GM21515 (cell line): ENCODE results near the gene OTOP1.
"Not testable (repeated sequence)": the region's sequence is repeated elsewhere in the genome, so short reads cannot be mapped to it uniquely, and the experiment has no call there.

Experiments
- ATAC-seq: cut with Tn5 transposase; IDR thresholded peaks from one replicate; pipeline ENCODE4 v1.9.1; 2021; ENCODE audit not compliant: unreplicated experiment

OTOP1 gene

DNA sequence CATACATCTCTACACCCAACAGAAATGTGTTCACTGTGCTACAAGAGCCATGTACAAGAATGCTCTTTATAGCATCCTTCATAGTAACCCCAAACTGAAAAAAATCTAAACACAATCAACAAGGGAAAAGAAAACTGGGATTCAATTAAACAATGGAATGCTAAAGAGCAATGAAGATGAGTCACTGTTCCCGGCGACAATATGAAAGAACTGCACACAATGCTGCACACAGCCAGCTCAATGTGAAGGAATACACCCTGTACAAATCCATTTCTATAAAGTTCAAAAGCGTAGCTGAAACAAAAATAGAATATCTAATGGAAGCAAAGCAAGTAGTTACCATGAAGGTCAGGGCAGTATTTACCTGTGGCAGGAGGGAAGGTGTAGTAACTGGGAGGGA is 12.8 kb upstream of the OTOP1 start:
- not testable (repeated sequence) for ATAC-seq

DNA sequence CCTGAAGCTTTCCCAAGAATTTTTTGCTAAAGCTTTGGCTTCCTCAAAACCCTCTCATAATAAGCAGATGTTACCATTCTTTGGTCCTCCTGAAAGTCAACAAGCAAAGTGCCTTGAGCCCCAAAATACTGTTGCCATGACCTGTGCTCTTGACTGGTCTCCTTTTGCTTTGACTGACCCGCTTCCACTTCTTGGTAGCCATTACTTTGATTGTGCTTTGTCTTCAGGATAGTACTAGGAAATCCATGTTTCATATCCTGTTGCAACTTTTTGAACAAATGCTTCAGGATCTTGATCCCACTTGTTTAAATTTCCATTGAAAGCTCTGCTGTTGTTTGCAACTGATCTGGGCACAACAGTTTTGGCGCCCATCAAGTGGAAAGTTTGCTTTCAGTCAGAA is 6.9 kb upstream of the OTOP1 start:
- no peak for ATAC-seq

DNA sequence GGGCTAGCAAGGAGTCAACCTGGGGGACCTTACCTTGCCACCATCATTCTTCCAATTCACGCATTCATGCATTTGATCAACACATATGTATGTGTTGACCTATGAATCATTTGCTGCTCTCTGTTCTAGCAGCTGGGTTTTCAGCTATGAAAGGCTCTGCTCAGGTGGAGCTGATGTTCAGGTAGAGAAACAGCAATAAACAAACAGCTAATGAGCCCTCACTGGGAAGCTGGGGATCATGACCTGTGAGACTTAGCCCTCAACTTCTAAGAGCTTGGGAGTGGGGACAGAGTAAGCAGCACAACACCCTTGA is 1.6 kb upstream of the OTOP1 start:
- no peak for ATAC-seq

DNA sequence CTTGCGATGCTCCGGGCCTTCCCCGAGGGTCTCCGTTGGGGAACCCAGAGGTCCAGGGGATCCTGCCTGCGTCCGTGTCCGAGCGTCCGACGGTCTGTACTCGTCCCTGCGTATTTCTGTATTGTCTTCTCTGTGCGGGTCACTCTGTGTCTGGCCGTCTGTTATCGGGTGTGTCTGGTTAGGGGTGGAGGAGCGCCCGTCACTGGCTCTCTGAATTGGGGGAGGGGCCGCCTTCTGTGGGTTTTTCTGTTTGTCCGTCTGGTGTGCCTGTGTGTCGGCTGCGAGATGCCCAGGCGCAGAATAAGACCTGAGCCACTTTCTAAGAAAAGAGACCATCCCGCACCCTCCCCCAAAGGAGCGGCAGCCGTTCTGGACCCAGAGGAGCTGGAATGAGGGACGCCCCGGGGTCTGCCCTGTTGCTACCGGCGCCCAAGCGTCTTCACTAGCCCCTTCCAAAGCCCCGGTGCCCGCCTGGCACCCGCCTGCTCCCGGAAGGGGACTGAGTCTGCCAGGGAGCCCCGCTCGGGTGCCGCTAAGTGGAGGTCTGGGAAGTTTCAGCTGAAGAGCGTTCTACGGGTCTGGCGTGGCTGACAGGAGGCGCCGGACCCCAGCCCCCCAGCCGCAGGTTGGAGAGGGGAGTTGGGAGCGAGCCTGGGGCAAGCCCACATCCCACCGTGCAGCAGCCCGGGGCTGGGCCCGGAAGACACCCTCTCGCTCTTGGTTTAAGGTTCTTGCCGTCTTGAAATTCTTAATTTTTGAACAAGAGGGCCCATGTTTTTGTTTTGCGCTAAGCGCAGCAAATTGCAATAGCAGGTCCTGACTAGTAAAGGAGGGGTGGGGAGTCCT is 1.0 kb upstream of the OTOP1 start:
- no peak for ATAC-seq

DNA sequence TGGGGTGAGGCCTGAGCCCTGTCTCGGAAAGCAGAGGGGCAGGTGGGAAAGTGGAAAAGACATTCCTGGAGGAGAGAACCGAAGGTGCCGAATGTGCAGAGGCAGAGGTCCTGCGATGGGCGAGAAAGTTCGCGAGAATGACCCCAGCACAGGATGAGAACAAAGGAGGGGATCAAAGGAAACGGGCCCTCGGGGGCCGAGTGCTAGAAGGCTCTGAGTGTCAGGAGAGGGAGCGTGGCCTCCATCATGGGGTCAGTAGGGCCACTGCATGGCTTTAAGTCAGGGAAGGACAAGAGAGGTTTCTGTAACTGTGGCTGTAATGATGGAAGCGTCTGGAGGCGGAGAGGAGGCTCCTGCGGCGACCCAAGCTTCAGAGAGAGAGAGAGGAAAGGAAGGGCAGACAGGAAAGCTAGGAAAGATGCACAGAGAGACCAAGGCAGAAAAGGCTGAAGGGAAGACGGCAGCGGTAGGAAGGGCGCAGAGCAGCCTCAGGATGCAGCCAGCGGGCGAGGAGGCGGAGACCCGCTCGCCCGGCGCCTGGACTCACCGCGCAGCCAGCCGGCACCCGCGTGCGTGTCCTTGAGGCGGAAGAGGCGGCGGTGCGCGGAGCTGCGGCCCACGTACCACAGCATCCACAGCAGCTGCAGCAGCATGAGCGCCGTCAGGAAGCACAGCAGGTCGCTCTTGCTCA is 669 bp downstream of the OTOP1 start:
- no peak for ATAC-seq

DNA sequence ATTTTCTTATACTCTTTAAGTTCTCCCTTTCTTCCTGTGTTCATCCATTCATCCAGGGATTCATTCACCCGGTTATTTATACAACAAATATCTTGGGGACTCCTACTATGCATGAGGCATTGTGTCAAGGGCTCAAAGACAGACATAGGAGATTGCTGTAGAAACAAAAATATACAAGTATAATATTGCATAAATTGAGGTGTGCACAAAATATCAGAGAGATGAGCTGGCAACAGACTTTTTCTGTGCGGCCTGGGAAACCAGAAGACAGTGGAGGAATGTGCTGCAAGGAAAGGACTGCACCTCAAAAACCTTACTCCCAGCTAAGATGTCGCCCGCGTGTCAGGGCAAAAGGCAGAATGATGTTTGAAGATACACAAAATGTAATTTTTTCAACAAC is 9.6 kb downstream of the OTOP1 start:
- no peak for ATAC-seq

DNA sequence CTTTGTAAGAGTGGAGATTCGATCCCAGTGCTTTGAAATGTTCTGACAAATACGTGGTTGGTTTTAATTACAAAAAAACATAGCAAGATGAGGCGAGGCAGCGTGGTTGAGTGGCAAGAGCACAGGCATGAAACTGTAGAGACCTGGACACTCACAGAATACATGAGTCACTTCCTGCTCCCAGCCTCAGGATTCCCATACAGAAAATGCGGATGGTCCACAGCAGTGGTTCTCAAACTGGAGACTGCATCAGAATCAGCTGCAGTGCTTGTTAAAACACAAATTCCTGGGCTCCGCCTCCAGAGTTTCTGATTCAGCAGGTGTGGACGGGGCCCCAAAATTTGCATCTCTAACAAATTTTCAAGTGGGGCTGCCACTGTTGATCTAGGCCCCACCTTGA is 10.1 kb downstream of the OTOP1 start:
- no peak for ATAC-seq

DNA sequence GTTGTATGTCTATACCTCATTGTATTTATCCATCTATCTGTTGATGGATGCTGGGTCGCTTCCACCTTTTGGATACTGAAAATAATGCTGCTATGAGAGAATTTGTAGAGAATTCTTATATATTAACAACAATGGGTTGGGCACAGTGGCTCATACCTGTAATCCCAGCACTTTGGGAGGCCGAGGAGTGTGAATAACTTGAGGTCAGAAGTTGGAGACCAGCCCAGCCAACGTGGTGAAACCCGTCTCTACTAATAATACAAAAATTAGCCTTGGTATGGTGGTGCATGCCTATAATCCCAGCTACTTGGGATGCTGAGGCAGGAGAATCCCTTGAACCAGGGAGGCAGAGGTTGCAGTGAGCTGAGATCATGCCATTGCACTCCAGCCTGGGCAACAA is 13.1 kb downstream of the OTOP1 start:
- not testable (repeated sequence) for ATAC-seq

DNA sequence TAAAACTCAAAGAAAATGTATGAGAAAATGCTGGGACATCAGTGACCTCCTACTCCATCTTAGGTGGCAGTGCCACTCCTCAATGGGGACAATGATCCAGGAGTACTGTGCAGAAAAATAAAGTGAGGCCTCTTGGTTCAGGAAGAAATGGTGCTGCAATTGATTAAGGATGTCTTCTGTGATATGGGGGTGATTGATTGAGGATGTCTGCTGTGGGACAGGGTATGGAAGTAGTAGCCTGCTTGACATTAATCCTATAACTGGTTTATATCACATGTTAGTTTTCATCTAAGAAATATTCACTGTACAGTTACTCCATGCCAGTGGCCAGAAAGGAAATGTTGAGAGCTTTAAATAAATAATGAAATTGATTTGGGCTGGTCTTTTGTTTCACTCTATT is 20.5 kb downstream of the OTOP1 start:
- no peak for ATAC-seq

DNA sequence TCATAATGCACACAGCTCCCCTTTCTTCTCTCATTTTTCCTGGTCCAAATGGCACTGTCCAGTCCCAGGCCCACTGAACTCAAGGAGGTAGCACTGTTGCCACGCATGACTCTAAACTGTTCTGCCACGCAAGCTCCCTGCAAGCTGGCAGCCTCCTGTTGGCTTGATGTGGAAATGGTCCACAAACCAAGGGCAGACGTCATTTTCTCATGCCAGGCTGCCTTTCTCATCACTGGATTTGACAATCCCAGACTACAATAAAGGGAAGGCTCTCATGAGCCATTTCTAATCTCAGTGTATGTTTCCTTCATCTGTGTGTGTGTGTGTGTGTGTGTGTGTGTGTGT is 22.4 kb downstream of the OTOP1 start:
- no peak for ATAC-seq

DNA sequence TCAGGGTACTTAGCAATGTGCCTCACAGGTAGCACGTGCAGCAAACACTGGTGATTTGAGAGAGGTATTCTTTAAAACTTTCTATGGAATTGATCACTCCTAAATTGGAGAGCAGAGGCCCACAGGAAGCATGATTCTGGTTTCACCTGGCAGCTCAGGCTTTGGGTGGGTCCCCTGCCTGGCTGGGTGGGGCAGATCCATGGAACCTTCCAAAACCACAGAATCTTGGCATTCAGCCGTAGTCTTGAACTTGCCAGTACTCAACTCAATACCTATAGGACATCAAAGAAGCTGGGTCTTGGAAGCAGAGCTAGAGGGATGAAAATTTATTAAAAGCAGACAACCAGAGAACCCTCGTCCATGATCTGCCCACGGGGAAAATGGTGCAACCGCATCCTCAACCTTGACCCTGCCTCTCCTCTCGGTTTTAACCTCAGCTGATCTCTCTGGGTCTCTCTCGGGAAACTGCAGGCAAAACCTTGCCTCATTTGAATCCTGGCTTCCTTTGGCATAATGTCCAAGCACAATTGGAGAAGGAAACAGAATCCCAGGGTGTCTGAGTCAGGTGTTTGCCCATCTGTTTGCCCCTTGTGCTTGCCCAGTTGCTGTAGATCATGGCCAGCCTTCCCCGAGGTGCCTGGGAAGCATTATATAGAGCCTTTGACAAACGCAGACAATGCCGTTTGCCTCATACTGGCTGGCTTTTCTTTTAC is 22.9 kb downstream of the OTOP1 start:
- ATAC-seq = no peak

DNA sequence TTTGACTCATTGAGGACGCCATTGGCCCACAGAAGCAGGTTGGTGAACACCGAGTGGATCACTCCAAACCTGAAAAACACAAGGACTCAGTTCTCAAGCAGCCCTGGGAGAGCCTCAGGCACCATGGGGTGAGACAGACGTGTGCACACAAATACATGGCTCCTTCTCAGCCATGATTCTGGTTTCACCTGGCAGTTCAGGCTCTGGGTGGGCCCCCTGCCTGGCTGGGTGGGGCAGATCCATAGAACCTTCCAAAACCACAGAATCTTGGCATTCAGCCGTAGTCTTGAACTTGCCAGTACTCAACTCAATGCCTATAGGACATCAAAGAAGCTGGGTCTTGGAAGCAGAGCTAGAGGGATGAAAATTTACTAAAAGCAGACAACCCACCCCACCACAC is 24.2 kb downstream of the OTOP1 start:
- no peak for ATAC-seq

DNA sequence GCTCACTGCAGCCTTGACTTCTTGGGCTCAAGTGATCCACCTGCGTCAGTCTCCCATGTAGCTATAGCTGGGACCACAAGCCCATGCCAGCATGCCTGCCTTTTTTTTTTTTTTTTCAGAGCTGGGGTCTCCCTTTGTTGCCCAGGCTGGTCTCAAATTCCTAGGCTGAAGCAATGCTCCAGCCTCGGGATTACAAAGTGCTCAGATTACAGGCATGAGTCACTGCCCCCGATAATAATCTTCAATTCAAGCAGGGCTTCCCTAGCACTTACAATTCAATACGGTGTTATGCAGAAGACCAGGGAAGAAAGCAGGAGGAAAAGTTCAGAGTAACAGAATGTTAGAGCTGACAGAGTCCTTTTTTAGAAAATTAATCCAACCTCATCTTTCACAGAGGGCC is 26.1 kb downstream of the OTOP1 start:
- no peak for ATAC-seq

DNA sequence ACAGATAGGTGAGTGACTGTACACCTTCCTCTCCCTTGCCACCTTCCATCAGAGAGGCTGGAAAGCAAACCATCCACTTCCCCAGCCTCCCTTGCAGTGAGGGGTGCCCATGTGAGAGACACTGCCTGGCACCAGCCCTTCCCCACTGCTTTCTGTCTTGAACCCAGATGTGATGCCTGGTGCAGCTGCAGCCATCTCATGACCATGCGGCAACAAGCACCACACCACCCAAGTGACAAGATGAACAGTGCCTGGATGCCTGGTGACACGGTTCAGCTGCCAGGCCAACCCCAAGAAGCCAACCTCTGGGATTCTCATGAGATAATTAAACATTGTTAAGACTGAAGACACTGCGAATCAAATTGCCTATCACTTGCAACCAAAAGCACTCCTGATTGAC is 31.4 kb downstream of the OTOP1 start:
- ATAC-seq = no peak

DNA sequence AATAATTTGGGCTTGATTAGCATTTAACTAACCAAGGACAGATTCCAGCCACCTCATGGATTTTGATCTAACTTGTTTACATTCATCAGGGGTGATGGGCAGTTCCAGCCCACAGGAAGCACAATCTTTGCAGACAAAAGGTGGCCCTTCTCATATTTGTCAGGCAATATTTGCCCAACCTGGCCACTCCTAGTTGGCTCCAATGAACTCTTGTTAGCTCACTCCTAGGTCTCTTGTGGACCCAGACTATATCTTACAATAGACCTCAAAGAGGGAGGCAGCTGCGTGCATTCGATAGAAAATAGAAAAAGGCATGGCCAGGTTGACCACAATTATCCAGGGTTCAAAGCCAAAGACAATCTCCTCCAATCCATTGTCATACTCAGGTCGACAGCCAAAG is 38.2 kb downstream of the OTOP1 start:
- ATAC-seq = not testable (repeated sequence)

DNA sequence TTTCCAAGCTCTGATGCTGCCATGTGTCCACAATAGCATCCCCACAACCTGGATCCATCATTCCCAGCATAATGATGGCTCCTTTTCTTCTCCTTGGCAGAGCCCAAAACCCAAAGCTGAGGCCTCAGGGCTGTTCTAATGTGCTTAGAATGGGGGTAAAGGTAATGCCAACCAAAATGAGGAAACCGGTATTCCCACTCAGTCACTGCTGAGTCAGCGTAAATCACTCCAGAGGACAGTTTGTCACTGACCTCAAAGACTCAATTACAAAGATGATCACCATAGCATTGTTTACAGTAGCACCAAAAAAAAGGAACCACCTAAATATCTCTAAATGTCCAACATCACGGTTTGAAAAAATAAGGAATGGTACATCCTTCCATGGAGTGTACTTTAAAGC is 41.2 kb downstream of the OTOP1 start:
- no peak for ATAC-seq

DNA sequence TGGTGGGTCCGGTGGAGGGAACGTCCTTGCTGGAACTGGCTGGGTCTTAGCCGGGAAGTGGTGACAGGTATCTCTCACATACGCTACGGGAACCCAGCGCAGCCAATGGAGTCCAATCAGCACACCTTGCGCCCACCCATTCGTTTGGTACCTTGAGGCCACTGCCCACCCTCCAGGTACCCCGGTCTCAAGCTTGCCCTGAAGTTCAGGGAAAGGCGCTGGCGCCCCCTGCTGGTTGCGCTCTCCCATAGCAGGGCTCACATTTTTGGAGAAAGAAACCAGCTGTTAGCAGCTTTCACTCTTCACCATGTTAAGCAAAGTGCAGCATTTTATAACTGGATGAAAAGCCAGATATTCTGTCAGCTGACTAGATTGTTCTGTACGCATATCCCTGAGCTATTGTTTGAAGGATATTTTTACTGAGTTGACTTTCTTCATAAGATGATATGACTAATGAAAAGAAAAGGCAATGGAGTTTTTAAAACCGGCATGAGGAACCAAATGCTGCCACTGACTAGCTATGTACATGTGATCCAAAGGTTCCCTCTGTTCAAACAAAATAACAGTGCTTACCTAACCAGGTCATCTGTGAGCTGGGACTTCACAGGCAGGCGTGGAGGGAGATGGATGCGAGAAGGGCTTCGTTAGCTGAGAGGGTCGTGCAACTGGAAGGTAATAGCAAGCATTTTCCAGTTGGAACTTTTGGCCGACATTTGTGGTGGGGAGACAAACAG is 43.7 kb downstream of the OTOP1 start:
- ATAC-seq = no peak

DNA sequence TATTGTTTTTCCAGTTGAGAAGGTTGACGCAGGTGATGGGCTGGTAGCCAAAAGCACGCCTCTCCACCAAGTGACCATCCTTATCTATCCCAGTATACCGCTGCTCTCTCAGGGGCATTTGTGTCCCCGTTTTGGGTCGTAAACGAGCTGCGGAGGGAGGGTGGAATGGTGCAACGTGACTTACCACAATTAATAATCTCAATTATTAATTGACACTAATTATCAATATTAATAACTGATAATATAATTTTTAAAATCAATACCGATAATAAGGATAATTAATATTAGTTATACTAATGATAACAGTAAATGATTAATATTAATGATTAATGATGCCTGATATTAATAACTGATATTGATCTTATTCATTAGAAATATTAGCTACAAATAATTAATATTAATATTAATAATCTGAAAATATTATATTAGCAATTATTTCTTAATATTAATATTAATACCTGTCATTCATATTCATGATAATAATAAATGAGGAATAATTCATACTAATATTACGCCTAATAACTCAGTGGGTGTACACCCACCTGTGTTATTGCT is 56.1 kb downstream of the OTOP1 start:
- no peak for ATAC-seq

DNA sequence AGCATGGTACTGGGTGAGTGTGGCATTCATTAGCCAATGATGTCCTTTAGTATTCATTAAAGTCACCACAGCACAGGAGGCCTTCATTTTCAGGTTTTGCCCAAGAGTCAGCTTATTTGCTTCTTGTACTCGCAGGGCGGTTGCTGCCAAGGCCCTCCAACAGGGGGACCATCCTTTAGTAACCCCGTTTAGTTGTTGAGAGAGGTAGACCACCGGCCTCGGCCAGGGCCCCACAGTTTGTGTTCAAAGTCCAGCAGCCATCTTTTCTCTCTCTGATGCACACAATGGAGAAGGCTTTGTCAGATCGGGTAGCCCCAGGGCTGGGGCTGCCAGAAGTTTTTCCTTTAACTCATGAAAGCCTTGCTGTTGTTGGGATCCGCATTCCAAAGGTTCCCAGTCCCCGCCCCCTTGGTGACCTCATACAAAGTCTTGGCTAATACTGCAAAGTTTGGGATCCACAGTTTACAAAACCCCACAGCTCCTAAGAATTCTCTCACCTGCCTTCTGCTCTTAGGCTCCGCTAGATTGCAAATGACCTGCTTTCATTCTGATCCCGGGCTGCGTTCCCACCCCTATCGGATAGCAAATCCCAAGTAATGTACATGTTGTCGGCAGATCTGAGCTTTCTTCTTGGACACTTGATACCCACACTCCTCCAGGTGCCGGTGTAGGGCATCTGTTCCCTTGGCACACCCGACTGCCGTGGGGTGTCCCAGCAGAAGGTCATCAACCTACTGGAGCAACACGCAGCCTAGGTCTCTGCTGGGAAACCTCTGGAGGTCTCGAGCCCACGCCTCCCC is 58.5 kb downstream of the OTOP1 start:
- ATAC-seq = not testable (repeated sequence)

DNA sequence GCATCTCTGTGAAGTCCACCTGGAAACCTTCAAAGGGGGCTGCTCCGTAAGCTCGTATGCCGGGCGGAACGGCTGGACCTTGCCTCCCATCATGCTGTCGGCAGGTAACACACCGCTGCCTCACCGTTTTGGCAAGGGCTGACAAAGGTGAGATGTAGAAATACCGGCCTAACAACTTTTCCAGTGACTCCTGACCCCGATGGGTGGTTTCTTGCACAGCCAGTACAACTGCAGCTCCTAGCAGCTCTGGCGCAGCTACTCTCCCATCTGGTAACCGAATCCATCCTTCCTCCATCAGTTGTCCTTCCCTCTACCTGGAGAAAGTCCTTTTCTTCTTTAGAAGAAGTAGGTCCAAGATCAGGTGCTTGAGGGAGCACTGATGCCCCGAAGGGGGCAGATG is 59.7 kb downstream of the OTOP1 start:
- not testable (repeated sequence) for ATAC-seq
